NCI-H345 (cell line): ENCODE data around the gene KHDC4.
A peak's percentile ranks its signal among the peaks of the same experiment; 100 is the strongest.

Source experiments
- DNase-seq: peaks from one replicate; lab custom pipeline; 2025; lab: John Stamatoyannopoulos, UW

KHDC4 gene

GRCh38 chr1:155969377-155969791 lies 35.2 kb upstream of the KHDC4 start:
- DNase-seq: no peak

- no peak for DNase-seq
Observed at GRCh38 chr1:155968670-155969069, 34.5 kb upstream of the KHDC4 start.

- no peak for DNase-seq
Observed at GRCh38 chr1:155968051-155968400, 33.8 kb upstream of the KHDC4 start.

- DNase-seq: no peak
Observed at GRCh38 chr1:155967341-155968050, 33.3 kb upstream of the KHDC4 start.

- no peak for DNase-seq
Observed at GRCh38 chr1:155966750-155967149, 32.5 kb upstream of the KHDC4 start.

GRCh38 chr1:155966135-155966534 lies 31.9 kb upstream of the KHDC4 start:
- no peak for DNase-seq

- DNase-seq: no peak
Observed at GRCh38 chr1:155964193-155964592, 30.0 kb upstream of the KHDC4 start.

GRCh38 chr1:155962599-155963211 lies 28.5 kb upstream of the KHDC4 start:
- DNase-seq: no peak

- DNase-seq: no peak
Observed at GRCh38 chr1:155961937-155962336, 27.7 kb upstream of the KHDC4 start.

GRCh38 chr1:155960081-155960745 lies 26.0 kb upstream of the KHDC4 start:
- DNase-seq: no peak

- no peak for DNase-seq
Observed at GRCh38 chr1:155957411-155957915, 23.2 kb upstream of the KHDC4 start.

- no peak for DNase-seq
Observed at GRCh38 chr1:155954645-155955044, 20.4 kb upstream of the KHDC4 start.

GRCh38 chr1:155952505-155952890 lies 18.3 kb upstream of the KHDC4 start:
- DNase-seq: no peak

GRCh38 chr1:155951753-155952504 lies 17.7 kb upstream of the KHDC4 start:
- DNase-seq: no peak

GRCh38 chr1:155950829-155951228 lies 16.6 kb upstream of the KHDC4 start:
- no peak for DNase-seq

- DNase-seq: no peak
Observed at GRCh38 chr1:155947741-155948140, 13.5 kb upstream of the KHDC4 start.

GRCh38 chr1:155947292-155947691 lies 13.1 kb upstream of the KHDC4 start:
- no peak for DNase-seq

GRCh38 chr1:155946633-155947219 lies 12.5 kb upstream of the KHDC4 start:
- no peak for DNase-seq

- DNase-seq: peak; percentile 69
Observed at GRCh38 chr1:155944444-155944799, 10.2 kb upstream of the KHDC4 start.

- no peak for DNase-seq
Observed at GRCh38 chr1:155942578-155943141, 8.4 kb upstream of the KHDC4 start.

GRCh38 chr1:155941845-155942531 lies 7.8 kb upstream of the KHDC4 start:
- DNase-seq: no peak
